ENCODE results near the gene EFNB3.

Gene EFNB3

GRCh38 chr17:7714721-7715594 is 10.0 kb downstream of the EFNB3 start:
- DNase-seq (ENCODE audit: low read depth), result no peak
- TF ChIP-seq CTCF (conservative IDR thresholded peaks at IDR 0.05; ENCODE audit: low read depth, low read length), result no peak
- no peak overlapping the region for H3K4me3 ChIP-seq (ENCODE audit: low read length)

- no peak for TF ChIP-seq CTCF (conservative IDR thresholded peaks at IDR 0.05; ENCODE audit: low read depth, low read length)
- DNase-seq (ENCODE audit: low read depth), result peak; percentile 6
- H3K4me3 ChIP-seq (ENCODE audit: low read length), result peak overlapping the region; percentile 58
Measured at GRCh38 chr17:7715936-7716886, 11.2 kb downstream of the EFNB3 start.

GRCh38 chr17:7716901-7717755 is 12.1 kb downstream of the EFNB3 start, which contains the start of gene DNAH2:
TSS of gene DNAH2 (plus strand) at chr17:7717744. CDS start at chr17:7719735, 1,991 bp downstream.
- peak; percentile 70 for DNase-seq (ENCODE audit: low read depth)
- TF ChIP-seq CTCF (conservative IDR thresholded peaks at IDR 0.05; ENCODE audit: low read depth, low read length), result peak; percentile 63
- H3K4me3 ChIP-seq (ENCODE audit: low read length), result peak within 1 kb of the TSS; percentile 58

GRCh38 chr17:7717756-7718350 is 12.9 kb downstream of the EFNB3 start:
- no peak for TF ChIP-seq CTCF (conservative IDR thresholded peaks at IDR 0.05; ENCODE audit: low read depth, low read length)
- DNase-seq (ENCODE audit: low read depth), result no peak
- peak overlapping the region; percentile 58 for H3K4me3 ChIP-seq (ENCODE audit: low read length)

GRCh38 chr17:7719661-7720060 is 14.7 kb downstream of the EFNB3 start:
- no peak for TF ChIP-seq CTCF (conservative IDR thresholded peaks at IDR 0.05; ENCODE audit: low read depth, low read length)
- H3K4me3 ChIP-seq (ENCODE audit: low read length), result no peak overlapping the region
- no peak for DNase-seq (ENCODE audit: low read depth)

GRCh38 chr17:7720125-7720524 is 15.1 kb downstream of the EFNB3 start:
- H3K4me3 ChIP-seq (ENCODE audit: low read length), result no peak overlapping the region
- no peak for TF ChIP-seq CTCF (conservative IDR thresholded peaks at IDR 0.05; ENCODE audit: low read depth, low read length)
- no peak for DNase-seq (ENCODE audit: low read depth)
